ENCODE measurements around the gene LMNB1. TPM values are rescaled to one million over a fixed set of nuclear protein-coding genes. Genes with fewer than 3 reads are reported as not detected.
A peak's percentile ranks its signal among the peaks of the same experiment; 100 is the strongest.
"Not testable (repeated sequence)": the region's sequence is repeated elsewhere in the genome, so short reads cannot be mapped to it uniquely, and the experiment has no call there.

LMNB1 gene
- total RNA-seq, 2 experiments from 2014 or later = 291 to 296 TPM

- DNase-seq = no peak
- ChIA-PET POLR2A (interaction anchor here (0.6 to 3.5 kb wide), 3 partner anchors 41 to 154 kb away, joined by 3 to 24 read pairs (median 8); partner anchors contain the start of gene LMNB1), CTCF (no interaction called here)
- Mint-ChIP-seq H3K4me3 (peak overlapping the region; percentile 69), H3K36me3 (ENCODE audit: low read depth) (peaks cover 39% of the 10 kb centered on the region), H3K9me3 (peaks cover 3% of the 10 kb centered on the region), H3K27me3 (no peaks in the 10 kb centered on the region), H3K27ac (peak overlapping the region; percentile 91), H3K4me1 (peaks cover 45% of the 10 kb centered on the region)
Observed at GRCh38 chr5:126852841-126853271, 75.9 kb downstream of the LMNB1 start.

- H3K9me3 Mint-ChIP-seq, H3K27me3 Mint-ChIP-seq: not testable (repeated sequence)
- ChIA-PET CTCF (interaction anchor here (1.4 kb wide), 1 partner anchor 75 kb away, joined by 5 read pairs; no protein-coding TSS in a partner anchor), POLR2A (interaction anchor here (0.8 to 3.5 kb wide), 5 partner anchors 8 to 123 kb away, joined by 3 to 24 read pairs (median 5); partner anchors contain the start of gene LMNB1)
- H3K36me3 Mint-ChIP-seq (ENCODE audit: low read depth) = peaks cover 43% of the 10 kb centered on the region
- peaks cover 45% of the 10 kb centered on the region for H3K4me1 Mint-ChIP-seq
- H3K27ac Mint-ChIP-seq = peak overlapping the region; percentile 91
- H3K4me3 Mint-ChIP-seq = peak overlapping the region; percentile 69
- DNase-seq = peak; percentile 39
Observed at GRCh38 chr5:126853541-126854307, 76.8 kb downstream of the LMNB1 start.

GRCh38 chr5:126854526-126855110 is 77.7 kb downstream of the LMNB1 start:
- Mint-ChIP-seq H3K27me3 (no peaks in the 10 kb centered on the region), H3K9me3 (peaks cover 3% of the 10 kb centered on the region), H3K4me1 (peaks cover 45% of the 10 kb centered on the region), H3K4me3 (no peak overlapping the region), H3K27ac (peak overlapping the region; percentile 48), H3K36me3 (ENCODE audit: low read depth) (peaks cover 43% of the 10 kb centered on the region)
- no peak for DNase-seq
- CTCF ChIA-PET = interaction anchor here (1.4 kb wide), 1 partner anchor 76 kb away, joined by 5 read pairs; no protein-coding TSS in a partner anchor
- POLR2A ChIA-PET = interaction anchor here (1.1 to 3.5 kb wide), 4 partner anchors 9 to 124 kb away, joined by 3 to 24 read pairs (median 6); partner anchors contain the start of gene LMNB1

- ChIA-PET CTCF (no interaction called here), POLR2A (no interaction called here)
- peaks cover 45% of the 10 kb centered on the region for H3K4me1 Mint-ChIP-seq
- peak; percentile 27 for DNase-seq
- H3K9me3 Mint-ChIP-seq = peaks cover 3% of the 10 kb centered on the region
- peaks cover 43% of the 10 kb centered on the region for H3K36me3 Mint-ChIP-seq (ENCODE audit: low read depth)
- no peak overlapping the region for H3K4me3 Mint-ChIP-seq
- H3K27ac Mint-ChIP-seq = peak overlapping the region; percentile 48
- no peaks in the 10 kb centered on the region for H3K27me3 Mint-ChIP-seq
Observed at GRCh38 chr5:126855266-126855665, 78.3 kb downstream of the LMNB1 start.

GRCh38 chr5:126857472-126858410 is 80.8 kb downstream of the LMNB1 start:
- Mint-ChIP-seq H3K36me3 (ENCODE audit: low read depth) (peaks cover 36% of the 10 kb centered on the region), H3K4me1 (peaks cover 24% of the 10 kb centered on the region), H3K9me3 (peaks cover 3% of the 10 kb centered on the region), H3K27me3 (no peaks in the 10 kb centered on the region), H3K27ac (no peak overlapping the region), H3K4me3 (no peak overlapping the region)
- ChIA-PET POLR2A (no interaction called here), CTCF (no interaction called here)
- no peak for DNase-seq

GRCh38 chr5:126858441-126858840 is 81.5 kb downstream of the LMNB1 start:
- H3K27me3 Mint-ChIP-seq = no peaks in the 10 kb centered on the region
- ChIA-PET CTCF (no interaction called here), POLR2A (no interaction called here)
- peaks cover 3% of the 10 kb centered on the region for H3K9me3 Mint-ChIP-seq
- no peak overlapping the region for H3K27ac Mint-ChIP-seq
- DNase-seq = no peak
- H3K36me3 Mint-ChIP-seq (ENCODE audit: low read depth) = peaks cover 31% of the 10 kb centered on the region
- H3K4me1 Mint-ChIP-seq = peaks cover 17% of the 10 kb centered on the region
- no peak overlapping the region for H3K4me3 Mint-ChIP-seq

- ChIA-PET CTCF (interaction anchor here (1.4 kb wide), 1 partner anchor 15 kb away, joined by 3 read pairs; no protein-coding TSS in a partner anchor), POLR2A (no interaction called here)
- DNase-seq = no peak
- H3K9me3 Mint-ChIP-seq = no peaks in the 10 kb centered on the region
- H3K36me3 Mint-ChIP-seq (ENCODE audit: low read depth) = peaks cover 7% of the 10 kb centered on the region
- H3K27ac Mint-ChIP-seq = no peak overlapping the region
- no peaks in the 10 kb centered on the region for H3K4me1 Mint-ChIP-seq
- H3K4me3 Mint-ChIP-seq = no peak overlapping the region
- H3K27me3 Mint-ChIP-seq = no peaks in the 10 kb centered on the region
Observed at GRCh38 chr5:126863402-126863801, 86.5 kb downstream of the LMNB1 start.

GRCh38 chr5:126864042-126864688 is 87.2 kb downstream of the LMNB1 start:
- ChIA-PET CTCF (no interaction called here), POLR2A (no interaction called here)
- peaks cover 5% of the 10 kb centered on the region for H3K4me1 Mint-ChIP-seq
- H3K4me3 Mint-ChIP-seq = no peak overlapping the region
- no peak overlapping the region for H3K27ac Mint-ChIP-seq
- no peaks in the 10 kb centered on the region for H3K9me3 Mint-ChIP-seq
- H3K36me3 Mint-ChIP-seq (ENCODE audit: low read depth) = peaks cover 7% of the 10 kb centered on the region
- no peaks in the 10 kb centered on the region for H3K27me3 Mint-ChIP-seq
- no peak for DNase-seq

GRCh38 chr5:126865299-126865698 is 88.4 kb downstream of the LMNB1 start:
- H3K27me3 Mint-ChIP-seq = no peaks in the 10 kb centered on the region
- no peak for DNase-seq
- H3K9me3 Mint-ChIP-seq = no peaks in the 10 kb centered on the region
- H3K36me3 Mint-ChIP-seq (ENCODE audit: low read depth) = peaks cover 7% of the 10 kb centered on the region
- POLR2A ChIA-PET = no interaction called here
- no peak overlapping the region for H3K4me3 Mint-ChIP-seq
- H3K27ac Mint-ChIP-seq = no peak overlapping the region
- peaks cover 7% of the 10 kb centered on the region for H3K4me1 Mint-ChIP-seq
- CTCF ChIA-PET = no interaction called here

GRCh38 chr5:126866851-126867636 is 90.1 kb downstream of the LMNB1 start:
- DNase-seq = no peak
- H3K4me1 Mint-ChIP-seq = peaks cover 8% of the 10 kb centered on the region

GRCh38 chr5:126868338-126869004 is 91.5 kb downstream of the LMNB1 start:
- no peak for DNase-seq
- ChIA-PET POLR2A (interaction anchor here (0.7 kb wide), 1 partner anchor 20 kb away, joined by 3 read pairs; no protein-coding TSS in a partner anchor), CTCF (no interaction called here)
- Mint-ChIP-seq H3K4me1 (peaks cover 8% of the 10 kb centered on the region), H3K4me3 (no peak overlapping the region), H3K27me3 (no peaks in the 10 kb centered on the region), H3K36me3 (ENCODE audit: low read depth) (peaks cover 10% of the 10 kb centered on the region), H3K27ac (no peak overlapping the region), H3K9me3 (no peaks in the 10 kb centered on the region)

More at GRCh38 chr5:126866851-126867636, 90.1 kb downstream of the LMNB1 start:
- Mint-ChIP-seq H3K27ac (no peak overlapping the region), H3K9me3 (no peaks in the 10 kb centered on the region), H3K36me3 (ENCODE audit: low read depth) (peaks cover 10% of the 10 kb centered on the region), H3K4me3 (no peak overlapping the region), H3K27me3 (no peaks in the 10 kb centered on the region)
- ChIA-PET CTCF (no interaction called here), POLR2A (no interaction called here)

Data from activated CD4-positive, alpha-beta memory T cell treated with anti-CD3 and anti-CD28 coated beads, Interleukin-2, amount 10 ng/mL, durations not matched to agents 7 days and 5 days (primary cell).